Neural progenitor cell (in vitro differentiated cells): Measurements from ENCODE around the gene MORN1. TPM values are rescaled to one million over a fixed set of nuclear protein-coding genes. Genes with fewer than 3 reads are reported as not detected.

Experiments
- DNase-seq: peaks from one replicate; pipeline ENCODE4 v3.0.0-alpha.2; 2016; ENCODE audit warnings: low spot score
- H2AFZ ChIP-seq: fragments of 200-600 bp; sonication (generic); replicated peaks from 2 replicates; pipeline ENCODE4 v1.6.1; 2016; ENCODE audit warnings: antibody characterized with exemption
- H3F3A ChIP-seq: fragments of 200-600 bp; sonication (generic); 2 replicates; pipeline ENCODE4 v1.6.1; 2016; ENCODE audit warnings: antibody characterized with exemption, low read depth
- H3K27ac ChIP-seq: fragments of 200-600 bp; sonication (generic); 2 replicates; pipeline ENCODE4 v1.5.1; 2016; ENCODE audit warnings: mild to moderate bottlenecking
- H3K27me3 ChIP-seq: fragments of 200-600 bp; sonication (generic); 2 replicates; pipeline ENCODE4 v1.6.1; 2016; ENCODE audit warnings: mild to moderate bottlenecking, moderate library complexity
- H3K36me3 ChIP-seq: fragments of 200-600 bp; sonication (generic); 2 replicates; pipeline ENCODE4 v1.5.1; 2016
- H3K4me1 ChIP-seq: fragments of 200-600 bp; sonication (generic); 2 replicates; pipeline ENCODE4 v1.6.1; 2016; ENCODE audit warnings: mixed run types
- H3K4me2 ChIP-seq: fragments of 200-600 bp; sonication (generic); 2 replicates; pipeline ENCODE4 v1.6.1; 2016
- H3K4me3 ChIP-seq: fragments of 200-600 bp; sonication (generic); 2 replicates; pipeline ENCODE4 v1.5.1; 2016
- H3K79me2 ChIP-seq: fragments of 200-600 bp; sonication (generic); 2 replicates; pipeline ENCODE4 v1.6.1; 2016; ENCODE audit warnings: low read depth
- H3K9ac ChIP-seq: fragments of 200-600 bp; sonication (generic); 2 replicates; pipeline ENCODE4 v1.6.1; 2016
- H3K9me3 ChIP-seq: fragments of 200-600 bp; sonication (generic); 2 replicates; pipeline ENCODE4 v1.5.1; 2016; ENCODE audit warnings: low read depth
- H4K20me1 ChIP-seq: fragments of 200-600 bp; sonication (generic); 2 replicates; pipeline ENCODE4 v1.6.1; 2016; ENCODE audit warnings: low read depth
- H3K27ac Mint-ChIP-seq: 3 replicates; pipeline ENCODE4 v1.8.0; 2021; ENCODE audit warnings: mixed read lengths
- H3K27me3 Mint-ChIP-seq: 2 replicates; pipeline ENCODE4 v1.8.0; 2022; ENCODE audit warnings: low read depth, mild to moderate bottlenecking, inconsistent platforms, moderate library complexity, mixed read lengths; ENCODE audit not compliant: insufficient read depth
- H3K36me3 Mint-ChIP-seq: 3 replicates; pipeline ENCODE4 v1.8.0; 2021; ENCODE audit warnings: mixed read lengths
- H3K4me1 Mint-ChIP-seq: 3 replicates; pipeline ENCODE4 v1.8.0; 2021; ENCODE audit warnings: mixed read lengths
- H3K4me3 Mint-ChIP-seq: 3 replicates; pipeline ENCODE4 v1.8.0; 2021; ENCODE audit warnings: mild to moderate bottlenecking, moderate library complexity, mixed read lengths
- H3K9me3 Mint-ChIP-seq: 3 replicates; pipeline ENCODE4 v1.8.0; 2020; ENCODE audit warnings: mixed read lengths
- EZH2 ChIP-seq: fragments of 200-600 bp; sonication (generic); IDR thresholded peaks from 2 replicates; pipeline ENCODE4 v1.6.1; 2017; ENCODE audit warnings: antibody characterized with exemption, mild to moderate bottlenecking, moderate library complexity
- EZH2phosphoT487 ChIP-seq: fragments of 200-600 bp; sonication (generic); IDR thresholded peaks from 2 replicates; pipeline ENCODE4 v1.6.1; 2017; ENCODE audit warnings: antibody characterized with exemption
- total RNA-seq: library from RNA; depleted of rRNA; stranded (reverse); fragments of >200 nt; gene quantifications from 2 replicates; pipeline ENCODE4 v1.2.3, GENCODE V29; 2015; ENCODE audit warnings: low replicate concordance
- TF ChIP-seq, protein P1 (sequence below): fragments of 200-600 bp; sonication (generic); IDR thresholded peaks from 2 replicates; pipeline ENCODE4 v1.5.1; 2017; ENCODE audit warnings: antibody characterized with exemption, mild to moderate bottlenecking

Gene MORN1
- total RNA-seq, 1 donor from 2014 or later = 7.0 TPM

DNA sequence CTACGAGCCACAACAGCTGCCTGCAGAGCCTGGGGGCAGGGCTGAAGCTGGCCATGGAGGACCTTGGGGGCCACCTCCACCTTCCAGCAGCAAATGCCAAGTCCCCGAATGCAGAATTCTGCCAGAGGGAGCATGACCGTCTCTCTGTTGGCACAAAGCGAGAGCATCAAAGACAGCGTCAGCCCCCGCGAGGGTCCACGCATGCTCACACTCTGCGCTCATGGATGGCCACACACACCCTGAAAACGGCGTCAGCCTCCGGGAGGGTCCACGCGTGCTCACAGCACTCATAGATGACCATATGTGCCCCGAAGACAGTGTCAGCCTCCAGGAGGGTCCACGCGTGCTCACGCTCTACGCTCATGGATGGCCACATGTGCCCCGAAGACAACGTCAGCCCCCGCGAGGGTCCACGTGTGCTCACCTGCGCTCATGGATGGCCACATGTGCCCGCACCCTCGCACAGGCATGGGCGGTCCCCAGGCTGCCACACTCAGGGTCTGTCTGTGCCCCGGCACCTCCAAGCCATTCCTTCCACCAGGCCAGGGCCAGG, 46.5 kb downstream of the MORN1 start:
- Histone ChIP-seq H3K9ac (no peak overlapping the region), H3K79me2 (no peaks in the 10 kb centered on the region), H2AFZ (no peak overlapping the region), H3K4me3 (no peak overlapping the region), H3K9me3 (no peaks in the 10 kb centered on the region), H3K4me1 (peaks cover 20% of the 10 kb centered on the region), H3K4me2 (no peak overlapping the region), H3K27me3 (no peaks in the 10 kb centered on the region), H3K27ac (no peak overlapping the region), H4K20me1 (no peaks in the 10 kb centered on the region), H3K36me3 (no peaks in the 10 kb centered on the region), H3F3A (peaks cover 11% of the 10 kb centered on the region)
- peaks cover 21% of the 10 kb centered on the region for H3K4me1 Mint-ChIP-seq
- DNase-seq = no peak
- no peaks in the 10 kb centered on the region for H3K9me3 Mint-ChIP-seq
- H3K4me3 Mint-ChIP-seq = no peak overlapping the region
- H3K27me3 Mint-ChIP-seq = peaks cover 6% of the 10 kb centered on the region
- no peak overlapping the region for H3K27ac Mint-ChIP-seq
- H3K36me3 Mint-ChIP-seq = no peaks in the 10 kb centered on the region
- TF ChIP-seq EZH2phosphoT487 (no peak), EZH2 (no peak)
- TF ChIP-seq, protein P1, sequence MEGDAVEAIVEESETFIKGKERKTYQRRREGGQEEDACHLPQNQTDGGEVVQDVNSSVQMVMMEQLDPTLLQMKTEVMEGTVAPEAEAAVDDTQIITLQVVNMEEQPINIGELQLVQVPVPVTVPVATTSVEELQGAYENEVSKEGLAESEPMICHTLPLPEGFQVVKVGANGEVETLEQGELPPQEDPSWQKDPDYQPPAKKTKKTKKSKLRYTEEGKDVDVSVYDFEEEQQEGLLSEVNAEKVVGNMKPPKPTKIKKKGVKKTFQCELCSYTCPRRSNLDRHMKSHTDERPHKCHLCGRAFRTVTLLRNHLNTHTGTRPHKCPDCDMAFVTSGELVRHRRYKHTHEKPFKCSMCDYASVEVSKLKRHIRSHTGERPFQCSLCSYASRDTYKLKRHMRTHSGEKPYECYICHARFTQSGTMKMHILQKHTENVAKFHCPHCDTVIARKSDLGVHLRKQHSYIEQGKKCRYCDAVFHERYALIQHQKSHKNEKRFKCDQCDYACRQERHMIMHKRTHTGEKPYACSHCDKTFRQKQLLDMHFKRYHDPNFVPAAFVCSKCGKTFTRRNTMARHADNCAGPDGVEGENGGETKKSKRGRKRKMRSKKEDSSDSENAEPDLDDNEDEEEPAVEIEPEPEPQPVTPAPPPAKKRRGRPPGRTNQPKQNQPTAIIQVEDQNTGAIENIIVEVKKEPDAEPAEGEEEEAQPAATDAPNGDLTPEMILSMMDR = no peak

DNA sequence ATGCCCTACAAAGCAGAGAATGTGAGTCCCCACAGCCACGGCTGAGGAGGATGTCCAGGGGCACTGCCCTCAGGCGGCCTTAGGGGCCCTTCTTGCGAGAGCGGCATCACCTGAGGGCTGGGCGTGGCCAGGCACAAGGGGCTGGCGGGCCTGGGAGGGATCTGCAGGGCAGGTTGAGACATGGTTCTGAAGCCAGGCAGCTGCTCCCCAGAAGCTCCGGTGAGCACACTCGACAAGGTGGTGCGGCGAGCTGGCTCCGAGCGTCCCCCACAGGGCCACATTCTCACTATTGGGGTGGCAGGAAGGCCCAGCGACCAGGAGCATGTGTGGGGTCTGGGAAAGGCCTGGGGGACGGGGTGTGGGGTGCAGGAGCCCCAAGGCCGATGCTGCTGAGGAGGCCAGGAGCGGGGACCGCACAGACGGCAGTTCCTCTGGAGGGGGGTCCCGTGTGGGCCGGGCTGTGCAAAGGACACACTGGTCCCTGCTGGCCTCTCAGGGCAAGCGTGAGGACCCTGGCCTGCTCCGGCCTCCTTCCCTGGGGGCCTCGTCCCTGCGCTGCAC, 47.2 kb downstream of the MORN1 start:
- Mint-ChIP-seq H3K4me1 (peaks cover 15% of the 10 kb centered on the region), H3K36me3 (no peaks in the 10 kb centered on the region), H3K9me3 (no peaks in the 10 kb centered on the region), H3K27me3 (peaks cover 6% of the 10 kb centered on the region), H3K4me3 (no peak overlapping the region), H3K27ac (no peak overlapping the region)
- H3K27ac ChIP-seq = no peak overlapping the region
- no peaks in the 10 kb centered on the region for H3K79me2 ChIP-seq
- H3K4me1 ChIP-seq = peaks cover 13% of the 10 kb centered on the region
- no peak overlapping the region for H3K4me2 ChIP-seq
- no peaks in the 10 kb centered on the region for H3K27me3 ChIP-seq
- TF ChIP-seq EZH2 (no peak), EZH2phosphoT487 (no peak)
- TF ChIP-seq, protein P1 = no peak
- H3K9ac ChIP-seq = no peak overlapping the region
- no peak overlapping the region for H2AFZ ChIP-seq
- H3K4me3 ChIP-seq = no peak overlapping the region
- no peaks in the 10 kb centered on the region for H3K36me3 ChIP-seq
- H3K9me3 ChIP-seq = no peaks in the 10 kb centered on the region
- no peaks in the 10 kb centered on the region for H4K20me1 ChIP-seq
- H3F3A ChIP-seq = peaks cover 5% of the 10 kb centered on the region
- DNase-seq = no peak

DNA sequence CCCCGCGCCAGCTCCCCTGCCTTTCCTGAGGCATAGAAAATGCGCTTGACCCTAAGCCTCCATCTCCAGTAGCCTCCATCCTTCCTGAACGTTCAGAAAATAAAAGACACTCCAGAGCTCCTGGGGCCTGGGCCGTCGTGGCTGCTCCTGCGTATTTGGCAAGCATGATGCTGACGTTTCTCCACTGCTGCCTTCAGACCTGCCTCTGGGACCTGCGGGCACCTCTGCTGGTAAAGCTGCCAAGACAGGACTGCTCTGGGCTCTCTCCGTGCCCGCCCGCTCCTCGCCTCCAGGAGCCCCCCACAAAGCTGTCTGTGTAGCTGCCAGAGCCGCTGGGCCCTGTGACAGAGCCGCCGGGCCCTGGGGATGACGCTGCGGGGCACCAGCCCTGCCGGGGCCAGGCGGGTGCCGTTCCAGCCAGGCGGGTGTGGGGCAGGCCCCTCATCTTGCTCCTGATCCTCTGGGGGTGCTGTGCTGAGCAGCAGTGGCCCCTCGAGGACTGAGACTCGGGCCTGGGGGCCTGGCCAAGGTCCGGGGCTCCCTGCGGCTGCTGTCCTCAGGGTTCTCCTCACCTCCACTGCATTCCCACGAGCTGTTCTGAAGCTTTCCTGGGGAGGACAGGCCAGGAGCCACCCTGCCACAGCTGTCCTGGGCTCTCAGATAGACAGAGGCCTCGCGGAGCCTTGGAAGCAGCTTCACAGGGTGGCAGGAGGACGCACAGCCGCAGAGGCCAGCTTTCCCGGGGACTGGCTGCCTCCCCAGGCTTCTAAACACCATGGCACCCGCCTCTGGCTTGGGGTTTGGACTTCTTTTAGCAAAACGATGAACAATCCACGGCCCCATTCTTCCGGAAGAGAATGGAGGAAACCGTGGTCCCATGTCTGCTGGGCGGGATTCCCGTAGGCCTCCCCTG, 48.1 kb downstream of the MORN1 start:
- Mint-ChIP-seq H3K9me3 (no peaks in the 10 kb centered on the region), H3K4me3 (no peak overlapping the region), H3K36me3 (no peaks in the 10 kb centered on the region)

More for the DNA sequence above, 48.1 kb downstream of the MORN1 start:
- Histone ChIP-seq H4K20me1 (no peaks in the 10 kb centered on the region), H3K4me2 (no peak overlapping the region), H2AFZ (no peak overlapping the region), H3K36me3 (no peaks in the 10 kb centered on the region), H3F3A (no peaks in the 10 kb centered on the region), H3K9me3 (no peaks in the 10 kb centered on the region), H3K4me1 (peaks cover 7% of the 10 kb centered on the region), H3K27me3 (no peaks in the 10 kb centered on the region), H3K27ac (no peak overlapping the region), H3K4me3 (no peak overlapping the region), H3K9ac (no peak overlapping the region), H3K79me2 (no peaks in the 10 kb centered on the region)
- TF ChIP-seq, protein P1 = no peak
- TF ChIP-seq EZH2 (no peak), EZH2phosphoT487 (no peak)
- Mint-ChIP-seq H3K27me3 (peaks cover 6% of the 10 kb centered on the region), H3K4me1 (peaks cover 7% of the 10 kb centered on the region), H3K27ac (no peak overlapping the region)
- no peak for DNase-seq
